GM12878 (cell line): ENCODE data around the gene UBTF. TPM values are rescaled to one million over a fixed set of nuclear protein-coding genes. Genes with fewer than 3 reads are reported as not detected.
A peak's percentile ranks its signal among the peaks of the same experiment; 100 is the strongest.

Source experiments
- ATAC-seq: fragments of 200-7000 bp; cut with Tn5 transposase; 3 replicates; pipeline ENCODE4 v1.9.1; 2020; ENCODE audit warnings: mild to moderate bottlenecking, moderate library complexity
- BruUV-seq: library from RNA; stranded (reverse); fragments of 400-500 nt; replicated peaks from 2 replicates; lab custom pipeline; 2021; lab: Mats Ljungman, UMichigan
- CTCF ChIA-PET: fragments of 300-600 bp; sonication (Branson Sonifier 250); formaldehyde crosslinking; extraction: SDS; loops from one replicate; lab custom pipeline; 2021; ENCODE audit warnings: inconsistent platforms; lab: Yijun Ruan, JAX
- POLR2A ChIA-PET: fragments of 350-600 bp; formaldehyde crosslinking; extraction: SDS; loops from one replicate; lab custom pipeline; 2021; ENCODE audit warnings: inconsistent platforms; lab: Charles Lee
- RAD21 ChIA-PET: fragments of 300-600 bp; sonication (Branson Sonifier 250); formaldehyde crosslinking; loops from one replicate; lab custom pipeline; 2023; ENCODE audit warnings: antibody characterized with exemption; ENCODE audit not compliant: unreplicated experiment; lab: Charles Lee
- SMC1A ChIA-PET: fragments of 300-600 bp; sonication (Branson Sonifier 250); formaldehyde crosslinking; loops from one replicate; lab custom pipeline; 2023; ENCODE audit not compliant: unreplicated experiment, uncharacterized antibody; lab: Charles Lee
- DNase-seq: peaks from one replicate; pipeline ENCODE4 v3.0.0-alpha.2; 2011; ENCODE audit warnings: low read depth, low spot score
- FAIRE-seq: peaks from 3 replicates; lab custom pipeline; 2011; peaks lifted over from hg19 to GRCh38; lab: Jason Lieb, UNC
- H2AFZ ChIP-seq: 2 replicates; pipeline ENCODE4 v1.6.0; 2011; ENCODE audit warnings: low read depth, low read length, control low read depth; ENCODE audit not compliant: control insufficient read depth
- H3K27ac ChIP-seq: 2 replicates; pipeline ENCODE4 v1.5.1; 2011; ENCODE audit warnings: control low read depth; ENCODE audit not compliant: control insufficient read depth, insufficient read depth
- H3K27me3 ChIP-seq, 2 experiments: replicated peaks in 1 of 2; 2 replicates each; pipeline versions ENCODE4 v1.6.0 to v1.6.1; 2011; ENCODE audit warnings: low read length in 1 of 2; ENCODE audit not compliant: control insufficient read depth in 2 of 2, insufficient read depth in 2 of 2
- H3K36me3 ChIP-seq, 2 experiments: 2 replicates each; pipeline ENCODE4 v1.5.1; 2011; ENCODE audit warnings: low read length in 1 of 2; ENCODE audit not compliant: control insufficient read depth in 2 of 2, insufficient read depth in 2 of 2
- H3K4me1 ChIP-seq: 2 replicates; pipeline ENCODE4 v1.6.1; 2011; ENCODE audit warnings: mild to moderate bottlenecking, low read length, moderate library complexity, mixed read lengths; ENCODE audit not compliant: control insufficient read depth, insufficient read depth
- H3K4me2 ChIP-seq: 2 replicates; pipeline ENCODE4 v1.6.0; 2011; ENCODE audit warnings: control low read depth; ENCODE audit not compliant: control insufficient read depth, insufficient read depth
- H3K4me3 ChIP-seq: fragments of 200-600 bp; sonication (generic); 2 replicates; pipeline ENCODE4 v1.5.1; 2016
- H3K79me2 ChIP-seq: 2 replicates; pipeline ENCODE4 v1.6.0; 2011; ENCODE audit warnings: low read length; ENCODE audit not compliant: control insufficient read depth, insufficient read depth
- H3K9ac ChIP-seq: 2 replicates; pipeline ENCODE4 v1.8.0; 2011; ENCODE audit warnings: low read length, control low read depth, mixed read lengths; ENCODE audit not compliant: control insufficient read depth, insufficient read depth
- H3K9me3 ChIP-seq: replicated peaks from 3 replicates; pipeline ENCODE4 v1.5.1; 2011; ENCODE audit warnings: mild to moderate bottlenecking, low read length; ENCODE audit not compliant: control insufficient read depth, insufficient read depth
- H4K20me1 ChIP-seq: 2 replicates; pipeline ENCODE4 v1.6.0; 2011; ENCODE audit not compliant: control insufficient read depth, insufficient read depth
- JUND ChIP-seq: IDR thresholded peaks from 2 replicates; pipeline ENCODE4 v1.6.1; 2012; ENCODE audit warnings: low read depth, mild to moderate bottlenecking, low read length, improper control_type of control experiment, moderate library complexity
- POLR2A ChIP-seq: IDR thresholded peaks from 2 replicates; pipeline ENCODE4 v1.6.1; 2011; ENCODE audit warnings: low read depth, mild to moderate bottlenecking, low read length
- USF2 ChIP-seq: IDR thresholded peaks from 2 replicates; pipeline ENCODE4 v1.6.1; 2011; ENCODE audit warnings: low read depth, low read length, improper control_type of control experiment, borderline replicate concordance
- WGBS: methylation state at CpG from one replicate; pipeline ENCODE4 v1.1.6; 2016; ENCODE audit warnings: low lambda C conversion rate; ENCODE audit not compliant: insufficient replicate concordance, insufficient coverage; ENCODE audit errors: missing lambda C conversion rate; 5-methylcytosine and 5-hydroxymethylcytosine counted together
- in situ Hi-C: fragments of 300-500 bp; cut with MboI; formaldehyde crosslinking; loops from 9 replicates; pipeline ENCODE4 v1.14.3; 2018; ENCODE audit warnings: mixed read lengths
- intact Hi-C: fragments of 100-400 bp; cut with micrococcal nuclease; formaldehyde crosslinking; loops from one replicate; pipeline ENCODE4 v1.14.2; 2022; ENCODE audit not compliant: unreplicated experiment
- polyA plus RNA-seq, 11 experiments: library from polyadenylated mRNA; depleted of rRNA in 4 of 11; unstranded in 6 of 11; stranded (reverse) in 5 of 11; fragments of >200 nt; fragmentation: Nextera tagmentation in 4 of 11; fragmentation: Illumina TruSeq in 1 of 11; extraction: Ambion mirVana in 4 of 11; extraction: Trizol in 1 of 11; gene quantifications; 1 replicate in 1 of 11; 2 replicates in 10 of 11; pipeline versions ENCODE4 v1.2.1 to v1.2.3, GENCODE V29; 2011 to 2016; ENCODE audit warnings: inconsistent platforms in 2 of 11, missing spikeins in 2 of 11, low read depth in 1 of 11
- total RNA-seq, 4 experiments: library from RNA; depleted of rRNA in 3 of 4; stranded (reverse); fragments of >200 nt in 3 of 4; fragmentation: Illumina TruSeq in 1 of 4; extraction: Trizol in 1 of 4; gene quantifications; 2 replicates each; pipeline versions ENCODE4 v1.2.1 to v1.2.3, GENCODE V29; 2013 to 2021

The UBTF gene
- total and polyA plus RNA-seq, 10 of the 15 experiments (the other 5 are each of a cell fraction or from before 2014, with no cell fraction given): 2.2 to 124 (median 79.6) TPM

GRCh38 chr17:44183024-44183423 lies 36.5 kb downstream of the UBTF start:
- H4K20me1 ChIP-seq: no peaks in the 10 kb centered on the region
- ChIA-PET POLR2A (interaction anchor here (0.5 to 1.4 kb wide), 2 partner anchors 116 to 128 kb away, joined by 3 to 5 read pairs; partner anchors contain the start of gene LSM12), RAD21 (no interaction called here), SMC1A (interaction anchor here (1.2 kb wide), 1 partner anchor 148 kb away, joined by 5 read pairs; no protein-coding TSS in a partner anchor), CTCF (interaction anchor here (0.6 kb wide), 1 partner anchor 10 kb away, joined by 3 read pairs; no protein-coding TSS in a partner anchor)
- ATAC-seq (no peak), FAIRE-seq (no peak), DNase-seq (no peak)
- H3K27me3 ChIP-seq: no peaks in the 10 kb centered on the region
- H3K79me2 ChIP-seq: peaks cover 34% of the 10 kb centered on the region
- H3K36me3 ChIP-seq: peaks cover 0 to 5% of the 10 kb centered on the region in 2 experiments; a peak in 2 of 4 replicates
- WGBS: 100% methylated on average over 2 of the region's 2 CpGs
- no TSS peak for BruUV-seq
- intact Hi-C loops: no loop called here
- no peak for TF ChIP-seq JUND
- H3K4me3 ChIP-seq: no peak overlapping the region
- no peak overlapping the region for H3K27ac ChIP-seq
- H2AFZ ChIP-seq: no peak overlapping the region
- H3K9me3 ChIP-seq: no peaks in the 10 kb centered on the region
- H3K4me1 ChIP-seq: peaks cover 2% of the 10 kb centered on the region
- H3K4me2 ChIP-seq: no peak overlapping the region
- H3K9ac ChIP-seq: no peak overlapping the region
- in situ Hi-C loops: no loop called here

GRCh38 chr17:44178133-44178532 lies 41.3 kb downstream of the UBTF start:
- H3K4me1 ChIP-seq: no peaks in the 10 kb centered on the region

More at GRCh38 chr17:44178133-44178532, 41.3 kb downstream of the UBTF start:
- H4K20me1 ChIP-seq: no peaks in the 10 kb centered on the region
- POLR2A ChIA-PET: no interaction called here
- TF ChIP-seq USF2: no peak
- peak; percentile 17; the same call in 1 of the 2 replicates for TF ChIP-seq POLR2A
- RAD21 ChIA-PET: no interaction called here
- no peak overlapping the region for H2AFZ ChIP-seq
- H3K4me3 ChIP-seq: no peak overlapping the region
- CTCF ChIA-PET: no interaction called here
- in situ Hi-C loops: no loop called here
- no peak overlapping the region for H3K9ac ChIP-seq
- intact Hi-C loops: no loop called here
- SMC1A ChIA-PET: no interaction called here
- H3K79me2 ChIP-seq: peaks cover 1% of the 10 kb centered on the region; the same call in 1 of the 2 replicates
- H3K27me3 ChIP-seq: no peaks in the 10 kb centered on the region
- H3K4me2 ChIP-seq: no peak overlapping the region
- no TSS peak for BruUV-seq
- peaks cover 4 to 7% of the 10 kb centered on the region in 2 experiments for H3K36me3 ChIP-seq
- no peak for DNase-seq
- ATAC-seq: no peak; the same call in 2 of the 3 replicates
- no peak for FAIRE-seq
- WGBS: 93% methylated on average over 14 of the region's 14 CpGs
- no peaks in the 10 kb centered on the region for H3K9me3 ChIP-seq
- no peak overlapping the region for H3K27ac ChIP-seq
